ENCODE data around the gene DOCK3. TPM values are rescaled to one million over a fixed set of nuclear protein-coding genes. Genes with fewer than 3 reads are reported as not detected.

DOCK3 gene
- total and polyA plus RNA-seq, 2 of the 4 experiments (the other 2 are of a cell fraction), result under 0.01 to 0.12 TPM

- no peak overlapping the region for H3K4me3 ChIP-seq (ENCODE audit: insufficient read depth, low read depth, low read length)
- H3K9ac ChIP-seq (ENCODE audit: low read depth, low read length), result no peak overlapping the region
- no TSS peak for BruUV-seq (replicated peaks)
- in situ Hi-C loops (cut with MboI; ENCODE audit: low sequenced_read_pairs) (no loop called here), intact Hi-C loops (cut with micrococcal nuclease) (no loop called here), dilution Hi-C loops (cut with HindIII; ENCODE audit: low sequenced_read_pairs, unreplicated experiment) (no loop called here)
- POLR2A ChIA-PET (ENCODE audit: unreplicated experiment), result no interaction called here
- TF ChIP-seq CTCF (conservative IDR thresholded peaks at IDR 0.05; ENCODE audit: low read depth, low read length) (no peak), CEBPB (IDR thresholded peaks at IDR 0.05; ENCODE audit: low read depth, low read length) (no peak), NFE2L2 (IDR thresholded peaks at IDR 0.05; ENCODE audit: low read depth, low read length) (no peak), ELK1 (IDR thresholded peaks at IDR 0.05; ENCODE audit: borderline replicate concordance, low read depth, low read length) (no peak), MAZ (IDR thresholded peaks at IDR 0.05; ENCODE audit: borderline replicate concordance, low read depth, low read length) (no peak), SMC3 (IDR thresholded peaks at IDR 0.05; ENCODE audit: low read depth, low read length) (no peak), RCOR1 (IDR thresholded peaks at IDR 0.05; ENCODE audit: insufficient replicate concordance, low read length) (no peak), MAFK (IDR thresholded peaks at IDR 0.05; ENCODE audit: low read depth, low read length) (no peak), FOS (IDR thresholded peaks at IDR 0.05; ENCODE audit: low read depth, low read length) (no peak), BHLHE40 (IDR thresholded peaks at IDR 0.05; ENCODE audit: low read depth, low read length) (no peak), MXI1 (IDR thresholded peaks at IDR 0.05; ENCODE audit: borderline replicate concordance, low read depth, low read length) (no peak)
- H3K18ac ChIP-seq (ENCODE audit: low read depth, low read length), result no peak overlapping the region
- no peaks in the 10 kb centered on the region for H3K27me3 ChIP-seq (ENCODE audit: control insufficient read depth, insufficient read depth, low read length)
- no peak overlapping the region for H2BK120ac ChIP-seq (ENCODE audit: low read depth, low read length)
- no peak for DNase-seq
- ATAC-seq (ENCODE audit: low read depth), result no peak
- no peak overlapping the region for H3K27ac ChIP-seq (ENCODE audit: insufficient read depth, low read length)
- H2AFZ ChIP-seq (replicated peaks; ENCODE audit: low read length, poor library complexity), result no peak overlapping the region
- H3K56ac ChIP-seq (ENCODE audit: extremely low read depth, insufficient read depth, low read length), result no peak overlapping the region
- no peak overlapping the region for H2BK5ac ChIP-seq (ENCODE audit: low read depth, low read length, poor library complexity, severe bottlenecking)
- no peaks in the 10 kb centered on the region for H3K36me3 ChIP-seq (ENCODE audit: control insufficient read depth, insufficient read depth, low read length)
- H4K8ac ChIP-seq (ENCODE audit: low read depth in 2 of 2, low read length in 2 of 2), result no peak overlapping the region
- H3K9me3 ChIP-seq (ENCODE audit: control insufficient read depth, insufficient read depth, low read length), result no peaks in the 10 kb centered on the region
- H3K4me1 ChIP-seq (ENCODE audit: control insufficient read depth, insufficient read depth, low read length), result no peaks in the 10 kb centered on the region
- H3K4ac ChIP-seq (ENCODE audit: low read depth, low read length), result no peak overlapping the region
- CTCF ChIA-PET, result no interaction called here
- H4K91ac ChIP-seq (ENCODE audit: insufficient read depth, low read depth, low read length), result no peak overlapping the region
- H3K79me1 ChIP-seq (ENCODE audit: low read depth in 1 of 2, low read length in 2 of 2), result no peaks in the 10 kb centered on the region
- no peak overlapping the region for H2BK15ac ChIP-seq (ENCODE audit: low read depth, low read length)
- H4K5ac ChIP-seq (ENCODE audit: low read depth, low read length), result no peak overlapping the region
- H3K9me1 ChIP-seq (ENCODE audit: insufficient read depth, low read length), result no peaks in the 10 kb centered on the region
- H2BK20ac ChIP-seq (ENCODE audit: low read depth, low read length), result no peak overlapping the region
- WGBS, 2 experiments (ENCODE audit: extremely low coverage in 2 of 2, insufficient read length in 1 of 2), result no CpG with 5 or more reads among the region's 2 CpGs
- no peak overlapping the region for H3K4me2 ChIP-seq (ENCODE audit: low read depth, low read length)
- no peak overlapping the region for H2AK9ac ChIP-seq (replicated peaks; ENCODE audit: low read depth, low read length, poor library complexity)
- no peak overlapping the region for H3K14ac ChIP-seq (replicated peaks; ENCODE audit: low read depth, low read length)
- no peaks in the 10 kb centered on the region for H4K20me1 ChIP-seq (ENCODE audit: insufficient read depth, low read length)
- H3K23ac ChIP-seq (ENCODE audit: low read depth, low read length), result no peak overlapping the region
- no peak overlapping the region for H2AK5ac ChIP-seq (ENCODE audit: low read depth, low read length)
Observed at GRCh38 chr3:50926868-50927267, 252.1 kb downstream of the DOCK3 start.

Data from IMR-90 (cell line).